ENCODE data around the gene OGDHL. TPM values are rescaled to one million over a fixed set of nuclear protein-coding genes. Genes with fewer than 3 reads are reported as not detected.

OGDHL gene
- total RNA-seq, 1 experiment from 2014 or later = 22.6 TPM

- no peak overlapping the region for H3K27ac ChIP-seq (ENCODE audit: insufficient read length, low read depth, low read length)
- no peak overlapping the region for H3K4me2 ChIP-seq (ENCODE audit: insufficient read depth, insufficient read length, low read length)
- no peaks in the 10 kb centered on the region for H3K79me1 ChIP-seq (ENCODE audit: insufficient read depth, low read depth, low read length, poor library complexity, severe bottlenecking)
- H2AK5ac ChIP-seq (ENCODE audit: insufficient read length, low read length) = no peak overlapping the region
- H3K14ac ChIP-seq (ENCODE audit: insufficient read depth, low read length) = no peak overlapping the region
- H4K5ac ChIP-seq (ENCODE audit: insufficient read length, low read depth, low read length) = no peak overlapping the region
- H2BK20ac ChIP-seq (ENCODE audit: low read depth, low read length, poor library complexity, severe bottlenecking) = no peak overlapping the region
- H3K23me2 ChIP-seq (ENCODE audit: insufficient read length, low read depth, low read length, poor library complexity, severe bottlenecking) = no peaks in the 10 kb centered on the region
- H2BK5ac ChIP-seq (ENCODE audit: insufficient read length, low read length) = no peak overlapping the region
- no peaks in the 10 kb centered on the region for H3K79me2 ChIP-seq (ENCODE audit: insufficient read depth, low read length)
- Mint-ChIP-seq H3K36me3 (ENCODE audit: insufficient read depth in 1 of 3, low read depth in 3 of 3) (peaks cover 4 to 30% (median 24%) of the 10 kb centered on the region in 3 experiments; a peak in 5 of 7 replicates), H3K9me3 (no peaks in the 10 kb centered on the region), H3K27ac (peak overlapping the region in 1 of 3 experiments; percentile 64; a peak in 2 of 7 replicates), H3K27me3 (ENCODE audit: low read depth) (no peaks in the 10 kb centered on the region; the same call in 1 of the 2 replicates), H3K4me1 (no peaks in the 10 kb centered on the region), H3K4me3 (no peak overlapping the region; a peak in 1 of 5 replicates)
- no peak overlapping the region for H4K91ac ChIP-seq (ENCODE audit: insufficient read length, low read depth, low read length)
- H4K20me1 ChIP-seq (ENCODE audit: control insufficient read depth, insufficient read depth, insufficient read length) = no peaks in the 10 kb centered on the region
- no CpG with 5 or more reads among the region's 9 CpGs for WGBS (ENCODE audit: extremely low coverage, insufficient read length, low lambda C conversion rate)
- H3K23ac ChIP-seq (ENCODE audit: insufficient read length, low read depth, low read length) = no peak overlapping the region
- no peak for DNase-seq
- H3K9ac ChIP-seq (ENCODE audit: extremely low read depth, insufficient read length, low read length) = no peak overlapping the region
- H3T11ph ChIP-seq (ENCODE audit: low read length) = no peak overlapping the region
- no peak overlapping the region for H2BK15ac ChIP-seq (ENCODE audit: low read depth, low read length)
- no peak overlapping the region for H3K18ac ChIP-seq (ENCODE audit: insufficient read length, low read depth, low read length)
- no peaks in the 10 kb centered on the region for H3K4me1 ChIP-seq (ENCODE audit: insufficient read depth, low read length)
- no peak overlapping the region for H4K8ac ChIP-seq (replicated peaks; ENCODE audit: insufficient read length, low read depth, low read length)
- H2BK12ac ChIP-seq (ENCODE audit: insufficient read length, low read depth, low read length) = no peak overlapping the region
- no peaks in the 10 kb centered on the region for H3K27me3 ChIP-seq (ENCODE audit: insufficient read depth, low read length)
- H3K9me3 ChIP-seq (ENCODE audit: control insufficient read depth, low read depth, low read length) = no peaks in the 10 kb centered on the region
- H3K56ac ChIP-seq (ENCODE audit: insufficient read length, low read depth, low read length) = no peak overlapping the region
- H3K4ac ChIP-seq (ENCODE audit: low read depth, low read length) = no peak overlapping the region
- no peak overlapping the region for H2AFZ ChIP-seq (ENCODE audit: low read length)
- no peak for TF ChIP-seq CTCF (conservative IDR thresholded peaks at IDR 0.05)
- H2BK120ac ChIP-seq (ENCODE audit: low read depth, low read length, poor library complexity, severe bottlenecking) = no peak overlapping the region
These were observed 11.6 kb downstream of the OGDHL start for GRCh38 chr10:49750546-49750945.

Data from H9 (cell line).